ENCODE data around the gene MACROH2A2.

MACROH2A2 gene

DNA sequence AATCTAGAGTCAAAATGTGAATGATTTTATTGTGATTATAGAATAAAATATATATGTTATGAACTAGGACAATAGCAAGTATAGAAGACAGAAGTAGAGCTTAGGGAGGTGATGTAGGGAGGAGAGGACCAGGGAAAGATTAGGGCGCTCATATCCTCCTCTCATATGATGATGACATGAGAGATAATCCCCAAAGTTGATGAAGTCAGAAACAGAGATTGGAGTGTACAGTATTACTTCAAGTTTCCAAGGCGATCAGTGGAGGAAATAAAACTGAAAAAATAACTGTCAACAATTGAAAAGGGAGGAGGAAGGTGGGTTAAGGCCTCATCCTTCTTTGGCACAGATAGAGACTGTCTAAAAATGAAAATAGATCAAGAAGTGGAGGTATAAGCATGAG lies 14.9 kb downstream of the MACROH2A2 start:
- TF ChIP-seq, protein P1, sequence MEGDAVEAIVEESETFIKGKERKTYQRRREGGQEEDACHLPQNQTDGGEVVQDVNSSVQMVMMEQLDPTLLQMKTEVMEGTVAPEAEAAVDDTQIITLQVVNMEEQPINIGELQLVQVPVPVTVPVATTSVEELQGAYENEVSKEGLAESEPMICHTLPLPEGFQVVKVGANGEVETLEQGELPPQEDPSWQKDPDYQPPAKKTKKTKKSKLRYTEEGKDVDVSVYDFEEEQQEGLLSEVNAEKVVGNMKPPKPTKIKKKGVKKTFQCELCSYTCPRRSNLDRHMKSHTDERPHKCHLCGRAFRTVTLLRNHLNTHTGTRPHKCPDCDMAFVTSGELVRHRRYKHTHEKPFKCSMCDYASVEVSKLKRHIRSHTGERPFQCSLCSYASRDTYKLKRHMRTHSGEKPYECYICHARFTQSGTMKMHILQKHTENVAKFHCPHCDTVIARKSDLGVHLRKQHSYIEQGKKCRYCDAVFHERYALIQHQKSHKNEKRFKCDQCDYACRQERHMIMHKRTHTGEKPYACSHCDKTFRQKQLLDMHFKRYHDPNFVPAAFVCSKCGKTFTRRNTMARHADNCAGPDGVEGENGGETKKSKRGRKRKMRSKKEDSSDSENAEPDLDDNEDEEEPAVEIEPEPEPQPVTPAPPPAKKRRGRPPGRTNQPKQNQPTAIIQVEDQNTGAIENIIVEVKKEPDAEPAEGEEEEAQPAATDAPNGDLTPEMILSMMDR (IDR thresholded peaks at IDR 0.05; ENCODE audit: low read depth, low read length, missing control alignments) = no peak

DNA sequence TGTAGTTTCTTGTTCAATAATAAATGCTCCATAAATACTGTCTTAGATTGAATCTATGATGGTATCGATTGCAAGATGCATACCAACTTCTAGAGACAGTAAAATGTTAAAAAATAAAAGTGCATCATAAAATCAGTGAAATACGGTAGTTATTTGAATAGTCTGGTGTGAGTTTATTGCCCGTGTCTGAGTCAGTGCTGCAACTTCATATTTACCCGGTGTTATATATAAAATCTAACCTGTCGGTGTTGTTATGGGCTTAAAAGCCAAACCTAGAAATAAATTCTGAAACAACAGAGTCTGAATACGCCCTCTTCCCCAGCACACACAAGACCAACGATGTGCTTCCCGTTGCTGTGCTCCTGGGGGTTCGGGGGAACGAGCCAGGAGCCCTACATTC lies 16.3 kb downstream of the MACROH2A2 start:
- no peak for DNase-seq (ENCODE audit: extremely low read depth, low read depth)
- TF ChIP-seq, protein P1 (IDR thresholded peaks at IDR 0.05; ENCODE audit: low read depth, low read length, missing control alignments) = no peak
- H3K4me3 ChIP-seq (replicated peaks; ENCODE audit: low read depth, low read length) = no peak overlapping the region

More for the DNA sequence above, 14.9 kb downstream of the MACROH2A2 start:
- H3K4me3 ChIP-seq (replicated peaks; ENCODE audit: low read depth, low read length) = no peak overlapping the region
- no peak for DNase-seq (ENCODE audit: extremely low read depth, low read depth)

DNA sequence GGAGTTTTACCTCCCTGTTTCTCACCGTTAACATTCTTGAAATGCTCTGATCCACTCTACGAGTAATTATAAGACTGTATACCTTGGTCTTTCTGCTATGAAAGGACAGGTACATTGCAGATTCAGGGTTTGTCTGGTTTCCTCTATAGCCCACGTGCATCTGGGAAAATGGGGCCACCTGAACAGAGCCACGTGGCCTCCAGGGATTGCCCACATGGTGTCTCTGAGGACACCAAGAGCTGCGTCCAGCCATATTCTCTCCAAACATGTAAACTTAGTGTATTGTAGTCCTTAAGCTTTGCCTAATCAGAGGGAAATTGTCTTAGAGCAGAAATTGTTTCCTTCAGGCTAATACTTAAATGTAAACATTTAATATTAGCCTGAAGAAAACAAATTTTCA lies 16.7 kb downstream of the MACROH2A2 start:
- TF ChIP-seq, protein P1 (IDR thresholded peaks at IDR 0.05; ENCODE audit: low read depth, low read length, missing control alignments) = no peak
- no peak overlapping the region for H3K4me3 ChIP-seq (replicated peaks; ENCODE audit: low read depth, low read length)
- DNase-seq (ENCODE audit: extremely low read depth, low read depth) = no peak

DNA sequence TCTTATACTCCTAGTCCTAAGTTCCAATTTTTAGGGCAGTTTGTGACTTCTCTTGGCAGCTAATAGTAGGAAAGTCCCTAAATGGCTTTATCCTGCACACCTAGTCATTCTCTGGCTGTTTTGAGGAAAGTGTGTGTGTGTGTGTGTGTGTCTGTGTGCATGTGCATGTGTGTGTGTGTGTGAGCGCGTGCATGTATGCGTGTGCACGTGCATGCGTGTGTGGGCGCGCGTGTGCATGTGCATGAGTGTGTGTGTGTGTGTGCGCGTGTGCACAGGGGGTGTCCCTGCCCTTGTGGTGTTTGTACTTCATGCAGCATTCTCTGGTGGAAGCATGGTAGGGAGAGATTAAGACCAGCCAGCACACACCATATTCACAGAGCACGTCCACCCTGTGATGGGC lies 18.2 kb downstream of the MACROH2A2 start:
- no peak for DNase-seq (ENCODE audit: extremely low read depth, low read depth)
- H3K4me3 ChIP-seq (replicated peaks; ENCODE audit: low read depth, low read length) = no peak overlapping the region
- TF ChIP-seq, protein P1 (IDR thresholded peaks at IDR 0.05; ENCODE audit: low read depth, low read length, missing control alignments) = no peak

DNA sequence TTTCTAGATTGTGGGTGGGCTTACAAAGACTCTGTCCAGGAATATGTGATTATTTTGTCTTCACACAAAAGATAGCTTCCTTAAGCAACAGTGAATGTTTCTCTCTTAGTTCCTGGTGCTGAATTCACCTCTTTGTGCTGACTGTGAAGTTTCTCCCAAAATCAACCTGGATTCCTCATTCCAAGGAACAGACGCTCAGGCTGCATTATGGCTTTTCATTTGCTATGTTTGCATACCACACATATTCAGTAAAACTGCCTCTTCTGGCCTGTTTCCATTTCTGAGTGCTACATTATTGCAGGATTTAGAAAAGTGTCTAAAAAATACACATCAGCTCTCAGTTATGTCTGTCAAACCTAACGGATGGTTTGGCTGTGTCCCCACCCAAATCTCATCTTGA lies 21.5 kb downstream of the MACROH2A2 start:
- no peak overlapping the region for H3K4me3 ChIP-seq (replicated peaks; ENCODE audit: low read depth, low read length)
- no peak for DNase-seq (ENCODE audit: extremely low read depth, low read depth)
- TF ChIP-seq, protein P1 (IDR thresholded peaks at IDR 0.05; ENCODE audit: low read depth, low read length, missing control alignments) = no peak

DNA sequence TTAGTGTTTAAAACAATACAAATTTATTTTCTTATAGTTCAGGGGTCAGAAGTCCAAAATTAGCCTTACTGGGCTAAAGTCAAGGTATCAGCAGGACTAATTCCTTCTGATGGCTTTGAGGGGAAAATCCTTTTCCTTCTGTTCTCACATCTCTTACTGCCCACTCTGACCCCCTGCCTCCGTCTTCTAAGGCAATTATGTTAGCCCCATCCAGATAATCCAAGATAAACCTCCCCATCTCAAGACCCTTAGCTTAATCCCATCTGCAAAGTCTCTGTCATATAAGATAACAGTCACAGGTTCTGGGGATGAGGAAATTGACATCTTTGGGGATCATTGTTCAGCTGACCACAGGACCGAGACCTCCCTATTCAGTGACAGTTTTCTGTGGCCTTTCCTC lies 22.3 kb downstream of the MACROH2A2 start:
- H3K4me3 ChIP-seq (replicated peaks; ENCODE audit: low read depth, low read length) = no peak overlapping the region
- DNase-seq (ENCODE audit: extremely low read depth, low read depth) = no peak
- TF ChIP-seq, protein P1 (IDR thresholded peaks at IDR 0.05; ENCODE audit: low read depth, low read length, missing control alignments) = no peak

DNA sequence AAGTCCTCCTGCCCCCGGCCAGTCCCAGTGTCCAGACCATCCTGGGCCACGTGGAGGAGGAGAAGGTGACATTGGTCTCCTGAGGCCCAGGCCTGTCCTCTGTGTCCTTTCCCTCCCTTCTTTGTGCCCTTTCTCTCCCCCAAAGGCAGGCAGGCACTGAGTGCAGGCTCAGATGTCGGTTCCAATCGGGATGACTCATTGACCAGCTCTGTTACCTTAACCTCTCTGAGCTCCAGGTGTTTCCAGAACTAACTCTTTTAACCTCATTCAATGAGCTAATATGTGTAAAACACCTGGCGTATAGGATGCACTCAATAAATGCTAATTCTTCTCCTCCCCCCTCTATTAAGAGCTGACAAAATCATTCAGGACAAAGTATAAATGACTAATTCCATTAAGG lies 25.7 kb downstream of the MACROH2A2 start:
- H3K4me3 ChIP-seq (replicated peaks; ENCODE audit: low read depth, low read length) = no peak overlapping the region
- TF ChIP-seq, protein P1 (IDR thresholded peaks at IDR 0.05; ENCODE audit: low read depth, low read length, missing control alignments) = no peak
- DNase-seq (ENCODE audit: extremely low read depth, low read depth) = no peak

Data from HFF-Myc (cell line).